Left ventricle myocardium superior (tissue), 1 donor: ENCODE measurements around the gene IQSEC1. TPM values are rescaled to one million over a fixed set of nuclear protein-coding genes. Genes with fewer than 3 reads are reported as not detected.

Experiments used
- ATAC-seq: fragments of 200-7000 bp; cut with Tn5 transposase; one replicate; pipeline ENCODE4 v1.9.1; 2020; ENCODE audit warnings: mild to moderate bottlenecking, moderate library complexity
- DNase-seq: peaks from one replicate; pipeline ENCODE4 v3.0.0-alpha.2; 2020
- intact Hi-C: fragments of 100-400 bp; cut with micrococcal nuclease; formaldehyde crosslinking; loops from one replicate; pipeline ENCODE4 v1.11.0; 2022
- total RNA-seq: library from RNA; stranded (reverse); fragmentation: NEBNext Ultra II Directional; extraction: Animal tissue kit (Norgen Biotek cat#: 25700); gene quantifications from one replicate; pipeline ENCODE4 v1.2.1, GENCODE V29; 2021
- donor health status: DM: no; HTN: yes; CAD: no; lungs with severe emphysema.

IQSEC1 gene
- total RNA-seq, 1 donor from 2014 or later: 95.1 TPM

- intact Hi-C loops: no loop called here
- no peak for ATAC-seq
- no peak for DNase-seq
Observed at GRCh38 chr3:13109516-13109915, 36.3 kb upstream of the IQSEC1 start.

DNA sequence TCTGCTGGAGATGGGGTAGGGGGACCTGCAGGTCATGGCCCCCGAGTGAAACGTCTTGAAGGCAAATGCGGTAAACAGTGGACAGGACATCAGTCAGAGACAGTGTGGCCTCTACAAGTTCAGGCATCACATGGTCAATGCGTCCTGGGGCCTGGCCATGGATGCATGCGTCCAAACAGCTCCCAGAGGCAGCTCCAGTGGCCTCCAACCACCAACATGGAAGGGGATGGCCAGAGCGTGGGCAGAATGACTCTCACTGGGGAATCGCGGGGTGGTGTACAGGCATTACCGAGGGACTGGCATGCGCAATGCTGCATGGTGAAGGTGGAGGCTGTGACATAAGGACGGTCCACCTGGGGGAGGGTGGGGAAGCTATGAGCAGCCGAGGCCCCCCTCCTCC, 35.6 kb upstream of the IQSEC1 start:
- ATAC-seq (no peak), DNase-seq (no peak)
- intact Hi-C loops: no loop called here

GRCh38 chr3:13107661-13108060, 34.4 kb upstream of the IQSEC1 start:
- intact Hi-C loops: no loop called here
- ATAC-seq: no peak
- peak; percentile 9 for DNase-seq

- DNase-seq (no peak), ATAC-seq (no peak)
- intact Hi-C loops: no loop called here
Observed at GRCh38 chr3:13106308-13107001, 33.2 kb upstream of the IQSEC1 start.

GRCh38 chr3:13105896-13106250, 32.6 kb upstream of the IQSEC1 start:
- DNase-seq (no peak), ATAC-seq (no peak)
- intact Hi-C loops: no loop called here

GRCh38 chr3:13105181-13105895, 32.1 kb upstream of the IQSEC1 start:
- ATAC-seq: no peak
- intact Hi-C loops: no loop called here
- peak; percentile 5 for DNase-seq

DNA sequence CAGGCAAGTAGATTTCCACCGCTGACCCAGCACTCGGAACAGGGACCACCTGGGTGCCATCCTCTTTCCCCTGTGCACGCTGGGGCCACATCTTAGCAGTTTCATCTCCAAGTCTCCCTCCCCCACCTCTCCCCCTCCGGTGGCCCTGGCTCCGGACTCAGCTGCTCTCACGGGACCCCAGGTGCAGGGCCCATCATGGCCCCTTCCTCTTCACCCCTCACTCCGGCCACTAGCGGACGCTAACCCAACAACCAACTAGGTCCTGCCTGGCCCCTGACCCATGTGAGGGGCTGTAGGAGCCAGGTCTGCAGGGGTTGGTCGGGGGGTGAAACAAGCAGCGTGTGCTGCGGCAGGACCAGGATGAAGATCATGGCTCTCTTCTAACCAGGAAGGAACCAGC, 31.3 kb upstream of the IQSEC1 start:
- DNase-seq (peak; percentile 15), ATAC-seq (no peak)
- intact Hi-C loops: no loop called here

- intact Hi-C loops: no loop called here
- ATAC-seq (no peak), DNase-seq (peak; percentile 11)
Observed at GRCh38 chr3:13103416-13104058, 30.3 kb upstream of the IQSEC1 start.

DNA sequence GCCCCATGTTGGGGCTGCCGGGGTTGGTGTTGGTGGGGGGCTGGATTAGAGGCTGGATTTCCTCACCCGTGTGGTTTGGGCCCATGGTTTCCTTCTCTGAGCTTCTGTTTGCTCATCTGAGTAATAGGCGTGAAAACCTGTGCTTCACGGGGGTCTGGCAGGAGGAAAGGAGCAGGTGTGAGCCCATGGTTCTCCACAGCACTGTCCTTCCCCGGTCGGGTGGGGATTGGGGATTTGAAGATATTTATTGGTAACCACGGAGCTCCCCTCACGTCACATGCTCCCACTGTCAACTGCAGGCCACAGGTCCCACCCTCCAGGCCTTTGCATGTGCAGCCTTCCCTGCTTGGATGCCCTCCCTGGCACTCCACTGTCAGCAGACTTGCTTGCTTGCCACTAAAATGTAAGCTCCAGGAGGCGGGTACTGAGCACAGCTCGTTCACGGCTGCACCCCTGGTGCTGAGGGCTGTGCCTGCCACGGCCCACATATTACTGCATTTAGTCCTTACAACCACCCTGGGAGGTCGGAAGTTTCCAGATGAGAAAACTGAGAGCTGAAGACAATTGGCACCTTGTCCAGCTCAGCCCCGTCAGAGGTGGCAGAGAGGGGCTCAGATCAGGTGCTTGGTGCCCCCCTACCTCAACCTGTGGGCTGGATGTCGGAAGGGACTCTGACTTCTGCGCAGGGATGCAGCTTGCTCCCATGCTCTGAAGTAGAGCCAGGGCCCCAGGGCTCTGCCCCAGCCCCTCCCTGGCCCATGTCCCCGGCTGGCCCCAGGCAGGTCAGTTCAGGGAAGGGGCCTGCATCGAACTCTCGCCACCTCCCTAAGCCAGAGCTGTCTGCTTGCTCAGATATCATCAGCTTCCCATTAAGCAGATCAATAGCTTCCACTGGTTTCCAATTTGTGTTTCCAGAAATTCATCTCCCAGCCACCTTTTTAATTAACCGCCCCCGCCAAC, 29.4 kb upstream of the IQSEC1 start:
- intact Hi-C loops: no loop called here
- no peak for DNase-seq
- no peak for ATAC-seq

DNA sequence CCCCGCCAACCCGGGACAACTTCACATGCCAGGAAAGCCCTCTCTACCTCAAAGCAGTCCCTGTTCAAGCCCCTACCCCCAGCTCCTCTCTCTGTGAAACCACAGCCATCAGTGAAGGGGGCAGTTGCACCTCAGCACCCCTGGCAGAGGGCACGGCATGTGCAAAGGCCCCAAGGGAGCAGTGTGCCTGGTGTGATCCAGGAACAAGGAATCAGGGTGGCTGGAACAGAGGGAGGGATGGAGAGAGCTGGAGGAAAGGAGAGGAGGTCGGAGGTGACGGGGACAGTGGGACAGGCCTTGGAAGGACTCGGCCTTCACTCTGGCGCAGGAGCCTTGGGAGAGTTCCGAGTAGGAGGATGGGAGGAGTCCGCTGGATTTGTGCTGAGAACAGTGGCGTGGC, 26.5 kb upstream of the IQSEC1 start:
- intact Hi-C loops: loop anchor here (10.0 kb wide), 1 partner anchor 355 kb away; no protein-coding TSS in a partner anchor
- no peak for DNase-seq
- ATAC-seq: no peak

DNA sequence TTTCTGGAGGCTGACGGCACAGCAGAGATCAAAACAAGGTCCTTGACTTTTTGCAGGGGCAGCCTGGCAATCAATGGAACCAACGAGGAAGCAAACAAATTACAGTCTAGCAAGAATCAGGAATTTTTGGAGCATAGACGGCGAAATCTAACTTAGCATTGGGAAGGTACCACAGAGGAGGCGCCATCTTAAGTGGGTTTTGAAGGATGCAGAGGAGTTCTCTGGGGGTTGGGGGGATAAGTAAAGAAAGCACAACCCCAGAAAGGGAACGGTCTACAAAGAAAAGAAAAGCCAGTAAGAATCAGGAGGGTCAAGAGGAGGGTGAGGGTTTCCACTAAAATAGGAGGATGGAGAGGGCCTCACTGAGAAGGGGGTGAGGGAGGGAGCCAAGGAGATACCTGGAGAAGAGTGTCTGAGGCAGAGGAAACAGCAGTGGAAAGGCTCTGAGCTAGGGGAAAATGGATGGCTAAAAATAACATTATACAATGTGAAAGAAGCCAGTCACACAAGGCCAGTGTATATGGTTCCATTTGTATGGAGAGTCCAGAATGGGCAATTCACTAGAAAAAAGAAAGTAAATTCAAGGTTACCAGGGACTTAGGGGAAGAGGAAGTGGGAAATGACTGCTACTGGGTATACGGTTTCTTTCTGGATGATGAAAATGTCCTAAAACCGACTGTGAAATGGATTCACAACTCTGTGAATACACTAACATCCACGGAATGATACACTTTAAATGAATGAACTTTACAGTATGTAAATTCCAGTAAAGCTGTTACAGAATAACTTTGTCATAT, 25.2 kb upstream of the IQSEC1 start:
- no peak for DNase-seq
- intact Hi-C loops: loop anchor here (10.0 kb wide), 1 partner anchor 356 kb away; no protein-coding TSS in a partner anchor
- no peak for ATAC-seq

GRCh38 chr3:13096356-13096755, 23.1 kb upstream of the IQSEC1 start:
- ATAC-seq (no peak), DNase-seq (no peak)
- intact Hi-C loops: loop anchor here (10.0 kb wide), 1 partner anchor 358 kb away; no protein-coding TSS in a partner anchor

GRCh38 chr3:13095408-13095937, 22.2 kb upstream of the IQSEC1 start:
- ATAC-seq (no peak), DNase-seq (no peak)
- intact Hi-C loops: loop anchor here (10.0 kb wide), 1 partner anchor 359 kb away; no protein-coding TSS in a partner anchor

GRCh38 chr3:13093687-13094086, 20.5 kb upstream of the IQSEC1 start:
- intact Hi-C loops: loop anchor here (10.0 kb wide), 1 partner anchor 361 kb away; no protein-coding TSS in a partner anchor
- DNase-seq (no peak), ATAC-seq (no peak)

GRCh38 chr3:13092621-13093617, 19.7 kb upstream of the IQSEC1 start:
- peak; percentile 84 for DNase-seq
- intact Hi-C loops: loop anchor here (10.0 kb wide), 1 partner anchor 362 kb away; no protein-coding TSS in a partner anchor
- ATAC-seq: peak; percentile 89

- ATAC-seq: peak; percentile 87
- peak; percentile 90 for DNase-seq
- intact Hi-C loops: loop anchor here (10.0 kb wide), 1 partner anchor 363 kb away; no protein-coding TSS in a partner anchor
Observed at GRCh38 chr3:13091898-13092611, 18.8 kb upstream of the IQSEC1 start.
